EL (cell line): ENCODE measurements around the gene CHST9.

Source experiments
- DNase-seq: peaks from one replicate; pipeline ENCODE4 v3.0.0-alpha.2; 2016

The CHST9 gene

DNA sequence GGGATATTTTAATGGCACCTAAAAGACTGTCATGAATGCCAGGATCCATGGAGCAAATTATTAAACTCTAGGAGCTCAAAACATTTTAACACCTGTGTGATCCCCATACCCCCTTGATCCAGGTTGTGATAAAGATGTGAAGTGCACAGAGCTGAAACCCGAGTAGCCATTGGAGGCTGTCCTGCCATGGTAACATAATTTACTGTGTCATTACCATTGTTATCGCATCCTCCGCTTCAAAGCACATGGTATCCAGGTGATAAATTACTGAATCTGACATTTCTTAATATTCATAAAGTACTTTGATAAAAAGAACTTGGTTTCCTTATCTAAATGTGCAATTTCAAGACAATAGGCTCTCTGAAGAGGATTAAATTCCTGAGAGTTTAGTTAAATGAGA, 109.3 kb downstream of the CHST9 start:
- DNase-seq, result no peak

DNA sequence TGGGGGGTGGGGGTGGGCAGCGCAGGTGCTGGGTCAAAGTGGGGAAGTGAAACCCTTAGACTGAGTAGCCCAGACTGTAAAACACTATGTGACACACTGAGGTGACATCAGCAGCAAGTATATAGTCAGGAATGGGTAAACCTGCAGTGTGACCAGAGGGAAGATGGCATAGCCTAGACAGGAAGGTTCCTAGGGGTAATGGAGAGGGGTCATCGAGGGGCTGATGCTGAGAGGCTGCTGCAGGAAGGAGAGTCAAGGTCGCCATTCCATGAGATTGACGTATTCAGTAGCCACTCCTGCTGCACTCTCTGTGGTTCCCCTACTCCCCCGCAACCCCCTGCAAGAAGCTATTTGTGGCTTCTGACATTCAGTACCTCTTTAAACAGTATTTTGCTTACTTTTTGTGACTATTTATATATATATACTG, 111.7 kb downstream of the CHST9 start:
- no peak for DNase-seq

DNA sequence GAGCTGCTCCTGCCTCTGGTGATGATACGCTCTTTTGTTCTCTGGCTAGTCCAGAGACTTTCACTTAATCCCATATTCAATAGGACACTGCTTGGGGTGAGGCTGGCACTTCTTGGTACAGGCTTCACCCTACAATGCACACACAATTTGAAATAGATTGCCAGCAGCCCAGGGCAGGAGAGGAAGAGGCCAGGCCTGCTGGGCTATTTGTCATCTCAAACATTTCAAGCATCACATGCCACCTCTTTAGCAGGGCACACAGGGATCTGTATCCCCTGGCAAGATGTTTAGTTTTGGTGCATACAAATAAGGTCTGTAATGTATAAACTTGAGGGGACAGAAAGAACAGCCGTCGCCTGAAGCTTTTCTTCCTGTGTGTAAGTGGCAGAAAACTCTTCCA, 120.4 kb downstream of the CHST9 start:
- no peak for DNase-seq

DNA sequence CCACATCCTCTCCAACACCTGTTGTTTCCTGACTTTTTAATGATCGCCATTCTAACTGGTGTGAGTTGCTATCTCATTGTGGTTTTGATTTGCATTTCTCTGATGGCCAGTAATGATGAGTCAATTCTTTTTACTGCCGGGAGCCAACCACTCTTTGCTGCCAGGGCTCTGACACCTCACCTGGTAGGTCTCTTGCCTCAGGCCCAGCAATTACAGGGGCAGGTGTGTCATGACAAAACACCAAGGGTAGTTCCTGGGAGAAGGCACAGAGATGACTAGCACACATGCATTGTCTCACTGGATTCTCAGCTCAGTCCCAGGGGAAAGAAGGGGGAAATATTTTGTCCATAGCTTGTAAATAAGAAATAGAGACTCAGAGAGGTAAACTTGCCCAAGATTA, 122.3 kb downstream of the CHST9 start:
- no peak for DNase-seq

DNA sequence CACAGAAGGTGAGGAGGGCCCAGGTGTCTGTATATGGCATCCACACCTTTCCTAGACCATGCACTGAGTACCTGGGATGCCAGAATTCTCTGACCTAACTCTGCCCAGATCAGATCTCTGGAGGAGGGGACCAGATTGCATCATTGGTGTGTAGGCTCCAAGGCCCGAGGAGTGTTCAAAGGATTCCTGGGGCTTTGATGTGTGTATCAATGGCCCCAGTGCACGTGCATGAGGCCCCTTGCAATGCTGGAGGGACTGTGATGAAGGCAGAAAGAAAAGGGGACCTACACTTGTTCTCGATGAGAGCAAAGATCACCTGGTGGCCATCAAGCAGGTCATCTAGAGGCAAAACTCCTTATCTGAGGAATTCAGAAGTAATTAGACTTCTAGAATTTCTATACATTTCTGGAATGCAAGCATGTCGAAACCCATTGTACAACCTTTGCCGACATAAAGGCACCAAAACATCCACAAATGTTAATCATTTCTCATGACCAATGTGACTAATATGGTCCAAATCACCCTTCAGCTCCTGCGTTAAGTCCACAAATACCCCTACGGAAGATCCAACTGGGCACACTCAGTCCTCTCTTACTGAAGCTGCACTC, 123.5 kb downstream of the CHST9 start:
- DNase-seq, result no peak

DNA sequence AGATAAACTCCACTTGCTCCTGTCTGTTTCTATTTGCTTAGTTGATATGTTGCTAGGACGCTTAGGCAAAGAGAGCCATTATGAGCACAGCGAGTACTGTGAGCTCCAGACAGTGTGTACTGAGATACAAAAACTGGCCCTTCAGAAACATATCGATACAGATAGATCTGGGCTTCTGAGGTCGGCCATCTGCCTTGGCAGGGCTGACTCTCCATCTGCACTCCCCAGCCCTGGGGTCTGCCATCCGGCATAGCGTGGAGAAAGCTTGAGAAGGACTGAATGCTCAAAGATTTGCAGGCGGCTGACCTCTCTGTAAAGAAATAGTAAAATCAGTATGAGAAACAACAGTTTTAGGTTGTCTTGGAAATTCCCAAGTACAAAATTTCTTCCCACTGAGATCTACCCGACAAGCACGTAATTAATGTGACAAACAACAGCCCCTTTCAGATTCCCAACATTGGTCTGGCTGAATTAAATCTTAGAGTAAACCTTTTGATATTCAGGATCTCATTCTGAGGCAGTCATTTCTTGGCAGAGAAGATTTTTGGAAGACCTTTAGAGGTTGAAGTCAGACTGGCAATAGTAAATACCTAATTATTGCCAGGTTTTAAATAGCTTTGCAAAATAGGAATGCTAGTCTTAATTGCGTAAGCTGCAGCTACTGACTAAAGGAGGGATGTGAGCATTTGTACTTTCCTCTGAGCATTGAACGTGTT, 127.4 kb downstream of the CHST9 start:
- no peak for DNase-seq

DNA sequence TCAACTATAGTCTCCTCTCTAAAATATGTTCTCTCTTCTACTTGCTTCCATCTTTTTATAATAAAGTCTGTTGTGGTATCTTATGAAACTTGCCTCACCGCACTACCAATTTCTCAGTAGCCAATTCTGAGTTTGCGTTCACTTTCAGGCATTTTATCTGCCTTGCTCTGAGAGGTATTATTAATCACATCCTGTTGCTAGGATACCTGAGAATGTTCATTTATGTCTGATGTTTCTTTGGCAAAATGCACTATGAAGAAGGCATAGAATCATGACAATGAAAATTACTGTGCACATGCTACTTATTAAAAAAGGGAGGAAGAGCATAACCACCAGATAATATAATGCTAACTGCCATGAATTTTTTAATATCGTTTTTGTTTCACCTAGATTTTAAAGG, 130.2 kb downstream of the CHST9 start:
- no peak for DNase-seq

DNA sequence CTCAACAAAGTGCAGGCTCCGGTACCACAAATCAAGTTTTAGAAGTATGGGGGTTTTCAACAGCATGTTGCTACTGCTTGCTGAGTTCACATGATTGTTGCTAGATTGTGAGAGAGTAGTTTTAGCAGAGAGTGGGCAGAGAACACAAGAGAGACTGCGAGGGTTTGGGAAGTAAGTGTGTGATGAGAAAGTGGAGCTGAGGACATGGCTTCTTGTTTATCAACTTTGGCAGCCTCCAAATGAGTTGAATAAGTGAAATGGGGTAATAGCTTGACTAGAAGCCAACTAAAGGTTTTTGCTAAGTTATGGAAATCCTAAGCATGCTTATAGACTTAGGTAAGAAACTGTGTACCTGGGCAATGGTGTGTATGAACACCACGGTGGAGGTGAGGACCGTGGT, 135.1 kb downstream of the CHST9 start:
- DNase-seq, result no peak

DNA sequence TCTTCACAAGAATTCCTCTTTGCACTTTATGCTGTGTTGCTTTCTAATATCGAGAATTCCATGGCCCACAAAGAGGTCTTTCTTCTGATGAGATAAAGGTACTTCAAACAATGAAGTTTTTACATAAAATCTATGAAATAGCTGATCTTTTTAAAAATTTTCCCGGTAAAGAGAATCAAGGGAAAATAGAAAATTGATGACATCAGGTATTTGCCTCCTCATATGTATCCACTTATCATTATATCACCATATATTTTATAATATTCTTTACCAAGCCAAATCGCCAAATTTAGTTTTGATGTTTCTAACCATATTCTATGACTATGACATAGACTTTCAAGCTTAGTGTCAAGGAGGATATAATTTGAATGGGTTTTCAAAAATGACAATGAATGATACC, 139.8 kb downstream of the CHST9 start:
- no peak for DNase-seq

DNA sequence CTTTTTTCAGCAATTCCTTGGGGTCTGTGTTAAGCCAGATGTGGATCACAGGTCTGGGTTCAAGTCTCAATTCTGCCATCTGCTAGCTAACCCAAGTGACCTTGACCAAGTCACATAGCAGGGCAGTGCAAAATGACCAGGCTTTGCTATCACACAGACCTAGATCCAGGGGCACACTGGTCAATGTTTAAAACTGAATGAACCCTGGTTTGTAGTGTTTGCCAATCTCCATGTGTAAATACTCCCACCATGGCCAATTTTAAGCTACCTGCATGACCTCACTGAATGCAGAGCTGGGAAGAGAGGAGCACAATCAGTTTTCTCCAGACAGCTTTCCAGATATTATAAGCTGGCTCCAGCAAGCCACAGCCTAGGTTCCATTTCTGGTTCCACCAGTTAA, 142.9 kb downstream of the CHST9 start:
- DNase-seq, result no peak

DNA sequence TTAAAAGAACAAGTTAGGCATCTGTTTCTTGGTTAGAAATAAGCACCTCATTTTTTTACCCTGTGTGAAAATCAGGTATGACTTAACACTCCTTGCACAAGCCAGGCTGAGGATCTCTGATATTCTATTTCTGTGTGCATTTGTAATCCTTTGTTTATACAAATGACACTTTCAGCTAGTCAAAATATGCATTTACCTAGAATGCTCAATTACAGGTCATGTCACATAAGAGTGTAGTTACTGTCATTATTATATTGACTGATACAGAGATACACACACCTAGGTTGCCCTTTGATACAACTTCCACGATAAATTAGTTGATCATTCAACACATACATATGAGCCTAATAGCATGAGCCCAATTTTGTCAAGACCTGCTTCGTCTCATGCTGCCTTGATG, 144.3 kb downstream of the CHST9 start:
- DNase-seq, result no peak

DNA sequence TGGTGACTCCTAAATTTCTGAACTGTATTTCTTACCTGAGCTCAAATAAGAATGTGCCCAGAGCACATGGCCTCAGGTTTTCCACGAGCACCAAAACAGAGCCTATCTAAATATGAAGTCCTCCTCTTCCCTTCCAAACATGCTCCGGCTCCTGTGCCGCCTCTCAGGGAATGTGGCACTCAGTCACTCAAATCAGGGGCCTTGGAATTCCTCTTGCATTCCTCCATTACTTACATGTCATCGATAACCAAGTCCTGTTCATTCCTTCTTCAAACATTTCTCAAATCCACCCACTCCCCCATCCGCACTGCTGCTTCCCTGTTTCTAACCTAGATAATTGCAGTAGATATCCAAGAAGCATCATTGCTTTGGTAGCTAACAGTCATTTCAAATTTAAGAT, 151.4 kb downstream of the CHST9 start:
- no peak for DNase-seq

DNA sequence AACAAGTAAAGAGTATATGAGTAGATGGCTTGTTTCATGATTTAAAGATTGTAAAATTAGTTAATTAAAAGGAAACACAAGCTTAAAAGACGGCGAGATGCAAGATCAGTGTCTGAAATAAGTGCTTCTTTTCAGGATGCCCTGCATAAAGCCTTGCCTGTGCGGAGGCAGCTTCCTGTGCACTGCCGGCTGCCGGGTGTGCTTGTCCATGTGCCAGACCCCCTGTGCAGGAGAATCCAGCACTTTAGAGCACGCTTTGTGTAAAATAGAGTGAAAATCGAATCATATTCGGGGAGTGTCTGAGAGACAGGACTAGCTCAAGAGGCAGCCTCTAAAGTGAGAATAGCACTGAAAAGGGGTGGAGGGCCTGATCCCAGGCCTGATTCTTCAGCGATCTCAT, 154.7 kb downstream of the CHST9 start:
- no peak for DNase-seq

DNA sequence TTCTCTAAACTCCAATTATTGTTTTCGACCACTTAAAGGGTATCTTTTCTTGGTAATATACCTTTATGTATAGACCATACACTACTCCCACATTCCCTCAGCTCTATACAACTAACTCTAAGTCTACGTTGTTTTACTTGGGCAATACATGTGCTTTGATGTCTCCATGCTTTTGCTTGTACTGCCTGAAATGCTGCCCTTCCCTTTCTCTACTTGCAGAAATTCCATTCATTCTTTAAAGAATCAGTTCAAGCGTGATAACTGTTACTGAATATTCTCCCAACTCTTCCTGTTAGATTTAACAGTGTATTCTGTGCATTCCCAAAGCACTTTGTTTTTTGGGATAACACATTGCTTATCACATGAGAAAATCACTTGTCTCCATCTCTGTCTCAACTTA, 162.6 kb downstream of the CHST9 start:
- DNase-seq, result no peak

DNA sequence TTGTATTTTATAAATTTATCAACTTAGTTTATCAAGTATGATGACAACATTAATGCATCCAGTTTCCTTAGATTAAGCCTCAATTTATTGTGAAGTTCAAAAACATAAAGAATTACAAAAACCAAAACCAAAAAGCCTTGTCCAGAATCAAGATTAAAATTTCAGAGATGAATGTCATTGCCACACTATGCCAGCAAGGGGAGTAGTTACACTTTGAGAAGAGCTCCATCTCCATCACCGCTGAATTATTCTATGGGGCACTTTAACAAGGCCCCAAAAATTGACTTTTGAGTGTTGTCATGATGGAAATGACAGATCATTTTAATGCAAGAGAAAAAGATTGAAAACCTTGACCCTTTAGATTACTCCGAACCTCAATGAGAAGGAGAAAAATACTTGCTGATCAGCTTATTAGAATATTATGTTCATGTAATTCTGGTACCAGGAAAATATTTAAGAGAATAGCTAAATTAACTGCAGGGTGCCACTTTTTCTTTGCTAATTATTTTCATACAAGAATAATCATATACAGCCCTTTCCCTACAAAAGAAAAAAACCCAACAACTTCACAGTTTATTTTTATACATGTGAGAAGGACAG, 167.1 kb downstream of the CHST9 start:
- no peak for DNase-seq

DNA sequence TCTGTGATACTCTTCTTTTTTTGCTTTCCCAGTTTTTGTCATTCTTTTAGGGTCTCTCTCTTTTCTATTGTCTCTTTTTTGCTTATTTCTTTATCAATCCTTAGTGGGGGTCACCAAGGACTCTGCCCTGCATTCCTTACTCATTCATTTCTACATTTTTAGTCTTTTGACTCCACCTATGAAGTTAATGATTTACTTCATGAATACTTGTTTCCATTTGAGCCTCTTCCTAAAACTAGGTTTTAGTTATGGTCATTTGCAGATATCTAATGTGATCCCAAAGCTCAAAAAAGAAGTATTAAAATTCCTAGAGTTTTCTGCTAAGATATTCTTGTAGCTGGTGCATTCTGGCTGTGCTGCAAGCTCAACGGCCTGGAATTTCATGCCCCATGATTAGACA, 170.3 kb downstream of the CHST9 start:
- no peak for DNase-seq

DNA sequence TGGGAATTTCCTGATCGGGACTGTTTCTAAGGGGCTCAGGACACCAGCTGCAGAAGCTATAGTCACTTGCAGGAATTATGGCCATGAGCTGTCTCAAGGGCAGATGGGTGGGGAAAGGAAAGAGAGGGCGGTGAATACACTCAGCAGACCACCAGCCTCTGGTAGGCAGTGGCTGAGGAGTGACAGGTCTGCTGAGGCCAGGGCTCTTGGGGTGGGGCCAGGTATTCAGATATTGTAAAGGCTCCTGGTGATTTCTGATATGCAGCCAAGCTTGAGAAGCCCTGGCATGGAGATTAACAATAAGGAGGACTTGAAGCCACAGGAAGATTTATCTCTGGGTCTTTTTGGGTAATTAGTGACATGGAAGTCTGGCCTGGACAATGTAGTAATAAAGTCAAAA, 174.3 kb downstream of the CHST9 start:
- no peak for DNase-seq

DNA sequence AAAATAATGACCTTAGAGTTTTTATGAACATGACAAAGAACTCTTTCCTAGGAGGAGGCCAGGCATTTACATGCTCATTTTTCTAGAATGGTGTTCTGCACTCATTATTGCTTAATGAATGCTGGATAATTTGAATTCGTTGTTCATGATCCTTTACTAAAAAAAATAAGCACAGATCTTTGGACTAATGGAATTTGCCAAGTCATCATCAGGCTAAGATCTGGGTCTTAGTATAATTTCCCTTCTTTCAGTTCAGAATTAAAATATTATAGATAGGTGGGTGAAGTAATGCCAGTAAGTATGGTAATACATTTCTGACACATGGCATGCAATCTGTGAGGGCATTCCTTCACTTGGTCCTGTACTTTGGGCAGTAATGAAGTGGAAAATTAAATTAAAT, 175.8 kb downstream of the CHST9 start:
- no peak for DNase-seq

DNA sequence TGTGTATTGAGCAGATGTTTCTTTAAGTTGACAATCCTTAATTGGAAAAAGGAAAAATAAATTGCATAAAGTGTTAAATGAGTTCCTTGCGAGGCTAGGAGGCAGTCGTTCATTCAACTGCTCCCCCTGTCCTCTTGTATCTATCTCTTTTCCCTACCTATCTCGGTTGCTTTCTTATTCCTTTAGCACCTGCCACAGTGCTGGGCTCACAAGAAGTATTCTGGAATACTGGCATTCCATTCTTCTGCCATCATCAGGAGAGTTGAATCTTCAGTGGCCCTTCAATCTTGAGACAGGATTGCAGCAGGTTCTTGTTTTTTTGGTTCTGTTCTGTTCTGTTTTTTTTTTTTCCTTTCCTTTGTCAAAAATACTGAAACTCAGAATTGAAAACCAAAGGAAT, 176.5 kb downstream of the CHST9 start:
- no peak for DNase-seq

DNA sequence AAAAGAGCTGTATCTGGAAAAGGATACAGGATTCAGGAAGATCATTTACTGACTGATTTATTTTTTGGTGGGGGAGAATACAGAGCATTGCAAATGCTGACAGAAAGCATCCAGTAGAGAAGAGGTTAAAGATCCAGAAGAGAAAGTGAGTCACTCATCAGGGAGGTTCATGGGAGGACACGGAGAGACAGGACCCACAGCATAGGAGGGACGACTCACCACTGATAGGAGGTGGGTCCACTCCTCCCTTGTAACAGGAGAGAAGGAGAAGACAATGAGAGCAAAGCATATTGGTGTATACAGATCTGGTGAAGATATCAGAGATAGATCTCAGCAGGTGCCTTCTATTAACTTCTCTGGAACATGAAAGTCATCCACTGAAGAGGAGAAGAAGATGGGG, 177.2 kb downstream of the CHST9 start:
- DNase-seq, result no peak

DNA sequence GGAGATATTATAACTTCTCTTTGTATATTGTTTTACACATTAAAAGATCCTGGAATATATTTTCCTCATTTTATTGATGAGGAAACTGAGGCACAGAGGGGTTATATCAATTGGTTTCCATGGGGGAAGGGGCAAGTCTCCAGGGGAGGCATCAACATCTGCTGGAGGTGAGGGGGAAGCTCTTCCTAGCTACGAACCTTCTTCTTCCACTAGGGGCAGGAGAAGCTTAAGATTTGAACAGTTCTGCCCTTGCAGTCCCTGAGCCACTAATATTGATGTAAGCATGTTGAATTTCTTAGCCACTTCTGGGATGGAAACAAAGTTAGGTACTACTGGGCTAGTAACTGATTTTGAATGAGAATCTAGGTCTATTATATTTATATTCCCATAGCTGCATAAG, 179.5 kb downstream of the CHST9 start:
- no peak for DNase-seq

DNA sequence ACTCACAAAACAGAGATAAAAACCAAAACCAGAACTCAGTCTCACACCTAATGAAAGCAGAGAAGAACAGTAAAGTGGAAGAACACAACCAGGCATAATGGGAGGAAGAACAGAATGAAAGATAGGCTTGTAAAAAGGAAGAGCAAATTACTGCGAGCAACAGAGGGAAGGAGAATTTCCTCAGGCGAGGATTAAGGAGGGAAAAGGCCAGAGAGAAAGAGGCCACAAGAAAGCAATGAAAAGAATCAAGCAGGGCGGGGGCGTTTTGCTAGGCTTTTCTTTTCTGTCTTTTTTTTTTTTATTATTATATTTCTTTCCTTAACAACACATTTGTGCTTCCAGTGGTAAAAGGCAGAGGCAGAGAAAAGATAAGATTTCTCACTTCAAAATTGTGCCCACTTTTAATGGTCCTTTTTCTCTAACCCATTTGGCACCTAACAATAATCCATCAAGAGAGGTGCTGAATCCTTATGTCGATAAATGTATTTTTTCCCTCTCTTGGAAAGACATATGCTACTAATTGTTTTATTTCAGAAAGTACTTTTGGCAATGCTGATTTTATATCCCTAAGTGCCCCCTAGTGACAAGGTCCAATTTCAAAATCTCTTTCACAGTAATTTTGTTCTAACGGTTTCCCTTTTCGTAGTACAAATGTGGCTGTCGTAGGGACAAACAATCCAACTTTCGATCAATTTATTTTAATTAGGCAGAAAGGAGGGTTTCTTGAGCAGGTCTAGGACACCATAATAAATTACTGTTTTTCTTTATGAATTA, 180.9 kb downstream of the CHST9 start:
- DNase-seq, result no peak

DNA sequence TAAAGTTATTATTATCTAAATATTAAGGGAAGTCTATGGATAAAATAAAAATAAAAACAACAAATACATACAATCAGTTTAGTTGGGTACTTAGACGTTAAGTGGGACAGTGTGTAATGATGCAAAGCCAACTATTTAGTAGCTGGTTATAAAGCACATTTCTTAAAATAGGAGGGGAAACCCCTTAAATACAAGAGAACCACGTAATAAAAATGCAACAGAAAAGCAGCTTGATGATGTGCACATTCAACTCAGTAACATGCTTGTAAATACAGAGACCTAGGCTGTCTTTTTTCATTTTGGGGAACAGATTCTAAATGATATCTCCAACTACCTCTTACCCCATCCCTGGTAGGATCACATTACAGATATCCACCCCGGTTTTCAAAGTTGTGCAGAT, 185.3 kb downstream of the CHST9 start:
- DNase-seq, result no peak

DNA sequence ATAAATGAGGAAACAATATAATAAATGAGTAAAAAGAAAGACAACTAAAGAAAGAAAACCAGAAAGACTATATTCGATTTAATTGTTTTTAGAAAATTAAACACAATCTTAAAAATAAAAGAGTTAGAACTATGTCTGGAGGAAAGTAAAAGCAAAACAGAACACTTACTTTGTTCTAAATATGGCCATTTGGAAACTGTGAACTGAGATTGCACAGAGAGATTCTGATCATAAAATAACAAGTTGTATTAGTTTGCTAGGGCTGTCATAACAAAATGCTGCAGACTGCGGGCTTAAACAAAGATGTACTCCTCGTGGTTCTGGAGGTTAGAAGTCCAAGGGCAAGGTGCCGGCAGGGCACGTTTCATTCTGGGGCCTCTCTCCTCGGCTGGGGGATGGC, 191.5 kb downstream of the CHST9 start:
- DNase-seq, result no peak
